Lower leg skin (tissue), 4 donors: Measurements from ENCODE around the gene SNRNP25. TPM values are rescaled to one million over a fixed set of nuclear protein-coding genes. Genes with fewer than 3 reads are reported as not detected.
A peak's percentile ranks its signal among the peaks of the same experiment; 100 is the strongest.

Source experiments
- DNase-seq, 2 donors: peaks; one replicate each; pipeline ENCODE4 v3.0.0-alpha.2; 2019; ENCODE audit warnings: low spot score in 2 of 2
- H3K4me3 ChIP-seq: fragments of 200-600 bp; sonication (generic); 2 replicates; pipeline ENCODE4 v1.5.1; 2017; ENCODE audit warnings: mild to moderate bottlenecking, low read depth; ENCODE audit not compliant: poor library complexity, severe bottlenecking
- CTCF ChIP-seq, 3 donors: fragments of 450-650 bp; IDR thresholded peaks; one replicate each; pipeline ENCODE4 v1.5.1; 2016; ENCODE audit warnings: antibody characterized with exemption in 3 of 3, mild to moderate bottlenecking in 3 of 3, moderate library complexity in 2 of 3
- POLR2A ChIP-seq, 2 donors: fragments of 450-650 bp; IDR thresholded peaks; one replicate each; pipeline ENCODE4 v1.6.1; 2016 to 2017; ENCODE audit warnings: antibody characterized with exemption in 2 of 2, mild to moderate bottlenecking in 1 of 2, moderate library complexity in 1 of 2
- WGBS, 2 donors: methylation state at CpG; one replicate each; pipeline ENCODE4 v1.1.5; 2018; 5-methylcytosine and 5-hydroxymethylcytosine counted together
- intact Hi-C: fragments of 100-400 bp; cut with DNase I; formaldehyde crosslinking; loops from one replicate; pipeline ENCODE4 v1.15.0; 2023; ENCODE audit warnings: low total_unique reads
- total RNA-seq, 4 donors: library from RNA; depleted of rRNA; stranded (reverse); fragments of >200 nt; gene quantifications; one replicate each; pipeline ENCODE4 v1.1.0, GENCODE V29; 2016

The SNRNP25 gene
- total RNA-seq, 4 donors from 2014 or later = 6.3 to 12.0 (median 10.4) TPM

GRCh38 chr16:33877-34647 lies 19.6 kb upstream of the SNRNP25 start:
- intact Hi-C loops = no loop called here
- no peak overlapping the region for H3K4me3 ChIP-seq
- DNase-seq = peak in 1 of 2 donors; percentile 84
- no peak for TF ChIP-seq CTCF (IDR thresholded peaks at IDR 0.05)
- no peak for TF ChIP-seq POLR2A (IDR thresholded peaks at IDR 0.05)
- 88 to 89% methylated on average over 19 to 21 of the region's 21 CpGs for WGBS, 2 donors

GRCh38 chr16:34648-34987 lies 19.0 kb upstream of the SNRNP25 start:
- intact Hi-C loops = no loop called here
- TF ChIP-seq CTCF (IDR thresholded peaks at IDR 0.05) = no peak
- no peak for TF ChIP-seq POLR2A (IDR thresholded peaks at IDR 0.05)
- DNase-seq = no peak
- no peak overlapping the region for H3K4me3 ChIP-seq
- WGBS, 2 donors = 48 to 59% methylated on average over 6 of the region's 6 CpGs

GRCh38 chr16:35011-35677 lies 18.5 kb upstream of the SNRNP25 start:
- WGBS, 2 donors = 76 to 80% methylated on average over 14 to 17 of the region's 17 CpGs
- no peak overlapping the region for H3K4me3 ChIP-seq
- intact Hi-C loops = no loop called here
- no peak for DNase-seq
- TF ChIP-seq CTCF (IDR thresholded peaks at IDR 0.05) = no peak
- no peak for TF ChIP-seq POLR2A (IDR thresholded peaks at IDR 0.05)

- intact Hi-C loops = no loop called here
- no peak overlapping the region for H3K4me3 ChIP-seq
- WGBS, 2 donors = 84 to 94% methylated on average over 9 to 11 of the region's 11 CpGs
- DNase-seq = no peak
- TF ChIP-seq CTCF (IDR thresholded peaks at IDR 0.05) (no peak), POLR2A (IDR thresholded peaks at IDR 0.05) (no peak)
These were observed 17.8 kb upstream of the SNRNP25 start for GRCh38 chr16:35678-36305.

GRCh38 chr16:36336-36984 lies 17.2 kb upstream of the SNRNP25 start:
- 85 to 89% methylated on average over 13 to 15 of the region's 15 CpGs for WGBS, 2 donors

More at GRCh38 chr16:36336-36984, 17.2 kb upstream of the SNRNP25 start:
- no peak for DNase-seq
- intact Hi-C loops = no loop called here
- no peak overlapping the region for H3K4me3 ChIP-seq
- TF ChIP-seq POLR2A (IDR thresholded peaks at IDR 0.05) (no peak), CTCF (IDR thresholded peaks at IDR 0.05) (no peak)
